PC-9 (cell line): Measurements from ENCODE around the gene CRNKL1. TPM values are rescaled to one million over a fixed set of nuclear protein-coding genes. Genes with fewer than 3 reads are reported as not detected.
"Not testable (repeated sequence)": the region's sequence is repeated elsewhere in the genome, so short reads cannot be mapped to it uniquely, and the experiment has no call there.

ENCODE experiments used
- BruUV-seq: library from RNA; stranded (reverse); fragments of 400-500 nt; replicated peaks from 2 replicates; lab custom pipeline; 2021; lab: Mats Ljungman, UMichigan
- CTCF ChIA-PET: fragments of 300-600 bp; sonication (Branson Sonifier 250); formaldehyde crosslinking; loops from one replicate; lab custom pipeline; 2022; ENCODE audit warnings: antibody characterized with exemption; lab: Charles Lee
- POLR2A ChIA-PET: fragments of 300-600 bp; sonication (Branson Sonifier 250); formaldehyde crosslinking; loops from one replicate; lab custom pipeline; 2022; ENCODE audit warnings: antibody characterized with exemption; ENCODE audit not compliant: unreplicated experiment; lab: Charles Lee
- DNase-seq, 2 experiments: peaks; one replicate each; pipeline versions ENCODE4 v3.0.0 to v3.0.0-alpha.2; 2015 to 2022; ENCODE audit warnings: mixed read lengths in 1 of 2
- H2AFZ ChIP-seq: fragments of 200-600 bp; sonication (generic); 2 replicates; pipeline ENCODE4 v1.8.1; 2017; ENCODE audit warnings: antibody characterized with exemption
- H3F3A ChIP-seq: fragments of 200-600 bp; sonication (generic); 2 replicates; pipeline ENCODE4 v1.8.1; 2017; ENCODE audit warnings: antibody characterized with exemption, mild to moderate bottlenecking, low read depth; ENCODE audit not compliant: insufficient read depth
- H3K27ac ChIP-seq: fragments of 200-600 bp; sonication (generic); 2 replicates; pipeline ENCODE4 v1.6.1; 2016; ENCODE audit warnings: mixed run types
- H3K27me3 ChIP-seq: fragments of 200-600 bp; sonication (generic); 2 replicates; pipeline ENCODE4 v1.6.1; 2016; ENCODE audit warnings: low read depth, mixed run types; ENCODE audit not compliant: insufficient read depth
- H3K36me3 ChIP-seq: fragments of 200-600 bp; sonication (generic); 2 replicates; pipeline ENCODE4 v1.6.1; 2016; ENCODE audit warnings: low read depth, mixed run types
- H3K4me1 ChIP-seq: fragments of 200-600 bp; sonication (generic); replicated peaks from 2 replicates; pipeline ENCODE4 v1.6.1; 2016; ENCODE audit warnings: mixed run types; ENCODE audit not compliant: insufficient read depth
- H3K4me2 ChIP-seq: fragments of 200-600 bp; sonication (generic); 2 replicates; pipeline ENCODE4 v1.6.1; 2017; ENCODE audit warnings: mixed run types
- H3K4me3 ChIP-seq: fragments of 200-600 bp; sonication (generic); 2 replicates; pipeline ENCODE4 v1.6.1; 2016; ENCODE audit warnings: mixed run types
- H3K79me2 ChIP-seq: fragments of 200-600 bp; sonication (generic); 2 replicates; pipeline ENCODE4 v1.6.1; 2017; ENCODE audit warnings: low read depth, mixed run types
- H3K9me2 ChIP-seq: fragments of 200-600 bp; sonication (generic); 2 replicates; pipeline ENCODE4 v1.8.1; 2017; ENCODE audit warnings: mild to moderate bottlenecking; ENCODE audit not compliant: insufficient read depth
- H3K9me3 ChIP-seq: fragments of 200-600 bp; sonication (generic); 2 replicates; pipeline ENCODE4 v1.8.1; 2016; ENCODE audit warnings: low read depth; ENCODE audit not compliant: insufficient read depth
- H4K20me1 ChIP-seq: fragments of 200-600 bp; sonication (generic); 2 replicates; pipeline ENCODE4 v1.8.1; 2017; ENCODE audit not compliant: insufficient read depth
- EZH2 ChIP-seq: fragments of 200-600 bp; sonication (generic); IDR thresholded peaks from 2 replicates; pipeline ENCODE4 v1.8.0; 2017; ENCODE audit warnings: antibody characterized with exemption, low read depth
- intact Hi-C: fragments of 100-400 bp; cut with micrococcal nuclease; formaldehyde crosslinking; loops from one replicate; pipeline ENCODE4 v1.10.0; 2022; ENCODE audit not compliant: unreplicated experiment
- total RNA-seq: library from RNA; stranded (reverse); gene quantifications from 2 replicates; pipeline ENCODE4 v1.2.3, GENCODE V29; 2021
- TF ChIP-seq, protein P1 (sequence below): fragments of 200-600 bp; sonication (generic); conservative IDR thresholded peaks from 2 replicates; pipeline ENCODE4 v1.6.1; 2017; ENCODE audit warnings: mixed run types, antibody characterized with exemption, mild to moderate bottlenecking, moderate library complexity

Gene CRNKL1
- total RNA-seq, 1 experiment from 2014 or later: 24.8 TPM

DNA sequence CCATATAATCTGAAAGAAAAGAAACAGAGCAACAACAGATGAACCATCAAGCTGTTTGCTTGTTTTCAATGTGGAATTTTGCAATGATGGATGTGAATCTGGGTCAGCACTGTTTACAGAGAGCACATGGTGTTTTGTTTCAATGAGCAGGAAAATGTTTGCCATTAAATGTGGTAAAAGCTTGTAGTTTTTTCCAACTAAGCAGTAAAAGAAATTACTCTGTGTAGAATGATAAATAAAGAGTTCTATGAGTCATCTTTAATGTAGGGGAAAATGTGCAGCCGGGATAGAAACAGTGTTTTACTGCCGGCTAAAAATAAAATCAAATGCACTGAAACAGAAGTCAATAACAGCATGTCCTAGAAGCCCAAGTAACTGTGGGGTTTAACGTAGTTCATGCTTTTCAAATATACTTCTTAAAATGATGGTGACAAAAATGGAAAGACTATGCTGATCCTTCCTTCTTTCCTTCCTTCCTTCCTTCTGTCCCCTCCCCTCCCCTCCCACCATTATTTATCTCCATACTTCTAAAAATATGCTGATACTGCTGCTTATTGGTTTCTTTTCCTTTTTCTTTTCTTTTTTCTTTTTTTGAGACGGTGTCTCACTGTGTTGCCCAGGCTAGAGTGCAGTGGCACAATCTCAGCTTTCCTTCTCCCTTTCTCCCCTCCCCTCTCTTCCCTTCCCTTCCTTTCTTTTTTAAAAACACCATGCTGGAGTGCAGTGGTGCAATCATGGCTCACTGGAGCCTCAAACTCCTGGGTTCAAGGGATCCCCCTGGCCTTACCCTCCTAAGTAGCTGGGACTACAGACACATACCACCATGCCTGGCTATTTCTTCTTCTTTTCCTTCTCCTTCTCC, 41.4 kb downstream of the CRNKL1 start:
- TF ChIP-seq, protein P1, sequence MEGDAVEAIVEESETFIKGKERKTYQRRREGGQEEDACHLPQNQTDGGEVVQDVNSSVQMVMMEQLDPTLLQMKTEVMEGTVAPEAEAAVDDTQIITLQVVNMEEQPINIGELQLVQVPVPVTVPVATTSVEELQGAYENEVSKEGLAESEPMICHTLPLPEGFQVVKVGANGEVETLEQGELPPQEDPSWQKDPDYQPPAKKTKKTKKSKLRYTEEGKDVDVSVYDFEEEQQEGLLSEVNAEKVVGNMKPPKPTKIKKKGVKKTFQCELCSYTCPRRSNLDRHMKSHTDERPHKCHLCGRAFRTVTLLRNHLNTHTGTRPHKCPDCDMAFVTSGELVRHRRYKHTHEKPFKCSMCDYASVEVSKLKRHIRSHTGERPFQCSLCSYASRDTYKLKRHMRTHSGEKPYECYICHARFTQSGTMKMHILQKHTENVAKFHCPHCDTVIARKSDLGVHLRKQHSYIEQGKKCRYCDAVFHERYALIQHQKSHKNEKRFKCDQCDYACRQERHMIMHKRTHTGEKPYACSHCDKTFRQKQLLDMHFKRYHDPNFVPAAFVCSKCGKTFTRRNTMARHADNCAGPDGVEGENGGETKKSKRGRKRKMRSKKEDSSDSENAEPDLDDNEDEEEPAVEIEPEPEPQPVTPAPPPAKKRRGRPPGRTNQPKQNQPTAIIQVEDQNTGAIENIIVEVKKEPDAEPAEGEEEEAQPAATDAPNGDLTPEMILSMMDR: no peak
- no peak for TF ChIP-seq EZH2
- no TSS peak for BruUV-seq
- peak overlapping the region; percentile 3; the same call in 1 of the 2 replicates for H3K27ac ChIP-seq
- H4K20me1 ChIP-seq: no peaks in the 10 kb centered on the region
- H3K27me3 ChIP-seq: no peaks in the 10 kb centered on the region
- intact Hi-C loops: no loop called here
- H3K79me2 ChIP-seq: no peaks in the 10 kb centered on the region
- no peak overlapping the region for H3K4me3 ChIP-seq
- no peaks in the 10 kb centered on the region for H3K9me3 ChIP-seq
- H2AFZ ChIP-seq: no peak overlapping the region
- H3F3A ChIP-seq: peaks cover 2% of the 10 kb centered on the region; the same call in 1 of the 2 replicates
- H3K4me2 ChIP-seq: peak overlapping the region; percentile 54
- ChIA-PET CTCF (no interaction called here), POLR2A (no interaction called here)
- no peaks in the 10 kb centered on the region for H3K9me2 ChIP-seq
- H3K36me3 ChIP-seq: no peaks in the 10 kb centered on the region
- peak in 1 of 2 experiments; percentile 69 for DNase-seq
- H3K4me1 ChIP-seq: peaks cover 8% of the 10 kb centered on the region; the same call in 1 of the 2 replicates

DNA sequence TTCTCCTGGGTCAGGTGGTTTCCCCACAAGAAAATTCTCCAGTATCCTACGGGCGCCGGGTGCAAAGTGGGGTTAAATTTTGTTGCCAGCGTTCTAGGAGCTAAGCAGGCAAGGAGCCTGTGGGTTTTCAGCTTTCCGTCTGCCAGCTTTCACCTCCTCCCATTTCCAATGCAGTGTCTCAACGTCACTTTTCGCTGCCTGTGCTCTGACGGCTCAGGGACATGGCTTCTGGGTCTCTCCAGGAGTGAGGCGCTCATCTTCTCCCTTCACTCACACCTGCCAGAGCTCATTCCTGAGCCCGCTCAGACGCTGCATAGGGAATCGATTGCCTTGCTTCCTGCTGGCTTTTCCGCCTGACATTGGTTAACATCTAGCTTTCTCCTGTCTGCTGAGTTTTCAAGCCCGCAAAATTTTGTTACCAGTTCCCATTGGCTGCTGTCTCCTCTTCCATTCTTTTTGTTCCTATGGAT, 42.4 kb downstream of the CRNKL1 start:
- Histone ChIP-seq H2AFZ (no peak overlapping the region), H3K4me3 (no peak overlapping the region), H3F3A (peaks cover 2% of the 10 kb centered on the region; the same call in 1 of the 2 replicates), H3K27me3 (no peaks in the 10 kb centered on the region), H3K9me2 (no peaks in the 10 kb centered on the region), H3K4me1 (peaks cover 8% of the 10 kb centered on the region; the same call in 1 of the 2 replicates), H3K36me3 (no peaks in the 10 kb centered on the region), H3K9me3 (no peaks in the 10 kb centered on the region), H3K27ac (no peak overlapping the region), H3K79me2 (no peaks in the 10 kb centered on the region), H3K4me2 (no peak overlapping the region), H4K20me1 (no peaks in the 10 kb centered on the region)
- intact Hi-C loops: no loop called here
- TF ChIP-seq, protein P1: no peak
- CTCF ChIA-PET: no interaction called here
- BruUV-seq: no TSS peak
- no peak for DNase-seq
- POLR2A ChIA-PET: no interaction called here

DNA sequence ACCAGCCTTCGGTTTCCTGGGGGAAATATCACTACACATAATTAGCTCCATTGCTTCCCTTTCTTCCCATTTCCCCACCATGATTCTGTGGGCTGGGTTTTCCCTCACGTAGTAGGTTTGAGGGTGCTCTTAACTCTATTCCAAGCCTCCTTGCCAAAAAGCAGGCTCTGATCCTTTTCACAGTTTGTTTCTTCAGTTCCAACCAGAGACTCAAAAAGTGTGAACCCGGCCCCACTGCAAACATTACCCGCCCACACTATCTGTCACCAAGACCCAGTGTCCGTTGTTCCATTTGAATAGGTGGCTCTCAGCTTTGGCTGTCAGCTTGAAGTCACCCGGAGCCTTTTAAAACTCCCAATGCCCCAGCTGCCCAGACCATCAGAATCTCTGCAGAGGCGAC, 46.9 kb downstream of the CRNKL1 start:
- Histone ChIP-seq H3K4me3 (no peak overlapping the region), H3K27ac (no peak overlapping the region), H3K4me1 (peaks cover 14% of the 10 kb centered on the region), H3K9me3 (no peaks in the 10 kb centered on the region), H3K27me3 (no peaks in the 10 kb centered on the region), H3F3A (peaks cover 20% of the 10 kb centered on the region; the same call in 1 of the 2 replicates), H4K20me1 (no peaks in the 10 kb centered on the region), H3K36me3 (peaks cover 13% of the 10 kb centered on the region; the same call in 1 of the 2 replicates), H3K9me2 (no peaks in the 10 kb centered on the region), H2AFZ (no peak overlapping the region), H3K79me2 (no peaks in the 10 kb centered on the region; the same call in 1 of the 2 replicates), H3K4me2 (no peak overlapping the region)
- TF ChIP-seq, protein P1: no peak
- TF ChIP-seq EZH2: no peak
- CTCF ChIA-PET: no interaction called here
- DNase-seq: no peak
- no TSS peak for BruUV-seq
- intact Hi-C loops: no loop called here
- POLR2A ChIA-PET: no interaction called here

DNA sequence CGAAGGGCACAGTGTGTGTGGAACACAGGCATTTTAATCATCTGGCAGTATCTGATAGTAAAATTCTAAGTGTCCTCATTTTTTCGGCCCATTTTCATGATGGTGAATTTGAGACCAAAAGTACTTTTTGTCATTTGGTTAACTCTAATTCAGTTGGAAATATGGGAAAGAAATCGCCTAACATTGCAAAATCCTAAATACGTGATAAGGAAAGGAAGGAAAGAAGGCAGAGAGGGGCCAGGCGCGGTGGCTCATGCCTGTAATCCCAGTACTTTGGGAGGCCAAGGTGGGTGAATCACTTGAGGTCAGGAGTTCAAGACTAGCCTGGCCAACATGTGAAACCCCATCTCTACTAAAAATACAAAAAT, 48.3 kb downstream of the CRNKL1 start:
- H3K4me2 ChIP-seq, H3K9me3 ChIP-seq, H3K27me3 ChIP-seq, intact Hi-C loops, H2AFZ ChIP-seq, H3K4me3 ChIP-seq, H3K27ac ChIP-seq, H3K79me2 ChIP-seq, H4K20me1 ChIP-seq, BruUV-seq, POLR2A ChIA-PET, CTCF ChIA-PET, H3K9me2 ChIP-seq, DNase-seq: not testable (repeated sequence)
- H3K36me3 ChIP-seq: peaks cover 13% of the 10 kb centered on the region; the same call in 1 of the 2 replicates
- peaks cover 14% of the 10 kb centered on the region for H3K4me1 ChIP-seq
- peaks cover 18% of the 10 kb centered on the region; the same call in 1 of the 2 replicates for H3F3A ChIP-seq
